ENCODE results near the gene THPO.

THPO gene

DNA sequence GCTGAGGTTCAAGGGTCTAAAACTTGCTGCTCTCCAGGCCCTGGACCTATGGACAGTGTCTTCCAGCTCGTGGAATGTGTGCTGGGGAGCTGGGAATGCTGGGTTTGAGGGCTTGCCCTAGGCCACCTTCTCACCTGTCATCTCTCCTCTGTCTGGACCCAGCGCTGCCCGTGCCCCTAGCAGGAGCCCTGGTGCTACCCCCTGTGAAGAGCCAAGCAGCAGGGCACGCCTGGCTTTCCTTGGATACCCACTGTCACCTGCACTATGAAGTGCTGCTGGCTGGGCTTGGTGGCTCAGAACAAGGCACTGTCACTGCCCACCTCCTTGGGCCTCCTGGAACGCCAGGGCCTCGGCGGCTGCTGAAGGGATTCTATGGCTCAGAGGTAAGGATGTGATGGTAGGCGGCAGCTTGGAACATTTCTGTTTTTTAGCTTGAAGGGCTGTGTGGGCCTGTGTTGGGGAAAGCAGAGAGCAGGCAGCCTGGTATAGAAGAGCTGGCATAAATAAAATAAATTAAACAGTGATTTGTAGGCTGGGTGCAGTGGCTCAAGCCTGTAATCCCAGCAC is 6.9 kb upstream of the THPO start:
- peak; percentile 57 for DNase-seq (ENCODE audit: low spot score)

- DNase-seq (ENCODE audit: low spot score), result no peak
Observed at GRCh38 chr3:184384342-184384741, 6.3 kb upstream of the THPO start.

DNA sequence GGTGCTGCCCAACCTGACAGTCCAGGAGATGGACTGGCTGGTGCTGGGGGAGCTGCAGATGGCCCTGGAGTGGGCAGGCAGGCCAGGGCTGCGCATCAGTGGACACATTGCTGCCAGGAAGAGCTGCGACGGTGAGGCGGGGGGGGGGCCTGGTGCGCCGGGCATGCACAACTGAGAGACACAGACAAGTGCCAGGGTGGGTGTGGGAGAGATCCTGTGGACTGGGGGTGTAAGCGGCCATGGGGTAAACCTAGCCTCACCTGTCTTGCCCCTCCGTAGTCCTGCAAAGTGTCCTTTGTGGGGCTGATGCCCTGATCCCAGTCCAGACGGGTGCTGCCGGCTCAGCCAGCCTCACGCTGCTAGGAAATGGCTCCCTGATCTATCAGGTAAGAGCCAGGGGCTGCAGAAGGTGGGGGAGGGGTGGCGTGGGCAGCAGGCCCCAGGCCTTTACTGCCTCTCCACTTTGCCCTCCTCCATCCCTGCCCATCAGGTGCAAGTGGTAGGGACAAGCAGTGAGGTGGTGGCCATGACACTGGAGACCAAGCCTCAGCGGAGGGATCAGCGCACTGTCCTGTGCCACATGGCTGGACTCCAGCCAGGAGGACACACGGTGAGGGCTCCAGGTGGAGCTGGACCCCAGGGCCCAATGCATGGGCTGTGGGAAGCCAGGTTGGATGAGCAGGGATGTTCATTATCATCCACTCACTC is 5.2 kb upstream of the THPO start:
- no peak for DNase-seq (ENCODE audit: low spot score)

DNA sequence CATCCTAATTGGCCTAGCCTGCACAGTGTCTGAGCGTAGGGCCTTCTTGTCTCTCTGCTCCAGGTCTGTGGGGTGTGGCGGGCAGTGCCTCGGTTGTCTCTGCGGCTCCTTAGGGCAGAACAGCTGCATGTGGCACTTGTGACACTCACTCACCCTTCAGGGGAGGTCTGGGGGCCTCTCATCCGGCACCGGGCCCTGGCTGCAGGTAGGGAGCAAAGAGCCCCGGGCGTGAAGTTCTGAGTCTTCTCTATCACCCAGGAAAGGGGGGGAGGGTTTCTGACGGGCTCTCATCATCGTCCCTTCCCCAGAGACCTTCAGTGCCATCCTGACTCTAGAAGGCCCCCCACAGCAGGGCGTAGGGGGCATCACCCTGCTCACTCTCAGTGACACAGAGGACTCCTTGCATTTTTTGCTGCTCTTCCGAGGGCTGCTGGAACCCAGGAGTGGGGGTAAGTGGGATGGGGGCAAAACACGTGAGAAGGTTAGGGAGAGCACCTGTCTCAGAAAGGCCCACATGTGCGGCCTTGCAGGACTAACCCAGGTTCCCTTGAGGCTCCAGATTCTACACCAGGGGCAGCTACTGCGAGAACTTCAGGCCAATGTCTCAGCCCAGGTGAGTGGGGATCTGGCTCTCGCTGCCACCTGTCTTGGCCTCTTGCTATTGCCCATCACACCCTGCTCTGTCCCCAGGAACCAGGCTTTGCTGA is 4.5 kb upstream of the THPO start:
- no peak for DNase-seq (ENCODE audit: low spot score)

- DNase-seq (ENCODE audit: low spot score), result no peak
Observed at GRCh38 chr3:184381261-184382224, 3.5 kb upstream of the THPO start.

DNA sequence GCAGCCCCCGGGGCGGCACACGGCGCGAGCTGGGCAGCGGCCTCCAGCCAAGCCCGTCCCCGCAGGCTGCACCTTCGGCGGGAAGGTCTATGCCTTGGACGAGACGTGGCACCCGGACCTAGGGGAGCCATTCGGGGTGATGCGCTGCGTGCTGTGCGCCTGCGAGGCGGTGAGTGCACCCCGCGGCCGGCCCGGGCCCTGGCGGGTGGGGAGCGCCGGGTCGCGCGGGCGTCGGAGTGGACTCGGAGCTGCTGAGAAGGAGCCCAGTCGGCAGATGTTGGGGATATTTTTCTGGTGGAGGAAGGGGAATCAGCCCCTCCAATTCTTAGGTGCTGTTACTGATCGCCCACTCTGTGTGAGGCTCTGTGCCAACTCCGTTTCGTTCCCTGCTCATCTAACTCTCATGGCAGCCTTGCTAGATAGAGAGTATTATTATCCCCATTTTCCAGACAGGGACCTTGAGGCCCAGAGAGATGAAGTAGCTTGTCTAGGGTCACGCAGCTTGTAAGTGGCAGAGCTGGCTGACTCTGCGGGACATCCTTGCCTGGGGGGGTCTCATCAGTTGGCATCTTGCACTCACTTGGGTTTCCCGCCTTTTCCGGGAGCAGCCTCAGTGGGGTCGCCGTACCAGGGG is 2.7 kb upstream of the THPO start:
- DNase-seq (ENCODE audit: low spot score), result no peak

GRCh38 chr3:184380185-184380626 is 2.2 kb upstream of the THPO start:
- DNase-seq (ENCODE audit: low spot score), result peak; percentile 59

DNA sequence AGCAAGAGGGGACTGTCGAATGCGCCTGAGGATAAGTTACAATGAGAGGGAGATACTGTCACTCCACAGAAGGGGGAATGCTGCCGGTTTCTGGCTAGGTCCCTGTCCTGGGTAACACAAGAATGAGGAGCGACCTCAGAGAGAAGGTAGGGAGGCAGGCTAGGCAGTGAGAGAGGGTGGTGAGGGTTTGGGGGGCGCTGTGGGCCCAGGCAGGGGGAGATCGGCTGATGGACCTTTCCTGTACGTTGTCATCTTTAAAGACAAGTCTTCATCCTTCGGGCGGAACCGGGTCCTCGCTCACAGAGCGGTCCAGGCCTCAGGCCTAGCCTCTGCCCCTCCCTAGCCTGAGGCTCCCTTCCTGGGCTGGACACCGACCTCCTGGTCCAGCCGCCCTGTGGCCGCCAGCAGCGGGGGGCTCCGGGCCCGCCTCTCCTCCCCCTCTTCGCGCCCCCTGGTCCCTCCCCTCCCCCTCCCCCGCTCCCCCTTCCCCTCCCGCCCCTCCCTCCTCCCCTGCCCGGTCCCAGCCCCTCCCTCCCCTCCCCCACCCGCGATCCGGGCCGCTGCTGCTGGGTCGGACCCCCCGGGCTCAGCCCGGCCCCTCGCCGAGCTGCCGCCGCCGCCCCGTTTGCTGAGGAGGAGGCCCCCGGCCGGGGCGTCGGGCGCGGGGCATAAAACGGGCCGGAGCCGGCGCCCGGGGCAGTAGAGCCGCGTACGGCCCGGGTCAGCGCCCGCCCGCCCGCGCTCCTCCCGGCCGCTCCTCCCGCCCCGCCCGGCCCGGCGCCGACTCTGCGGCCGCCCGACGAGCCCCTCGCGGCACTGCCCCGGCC is 1.6 kb upstream of the THPO start, which contains the start of gene CHRD:
TSS of gene CHRD (plus strand) at position 697 of the 827 bp plus-strand sequence. CDS start 265 bp downstream, outside the sequence.
- DNase-seq (ENCODE audit: low spot score), result no peak

DNA sequence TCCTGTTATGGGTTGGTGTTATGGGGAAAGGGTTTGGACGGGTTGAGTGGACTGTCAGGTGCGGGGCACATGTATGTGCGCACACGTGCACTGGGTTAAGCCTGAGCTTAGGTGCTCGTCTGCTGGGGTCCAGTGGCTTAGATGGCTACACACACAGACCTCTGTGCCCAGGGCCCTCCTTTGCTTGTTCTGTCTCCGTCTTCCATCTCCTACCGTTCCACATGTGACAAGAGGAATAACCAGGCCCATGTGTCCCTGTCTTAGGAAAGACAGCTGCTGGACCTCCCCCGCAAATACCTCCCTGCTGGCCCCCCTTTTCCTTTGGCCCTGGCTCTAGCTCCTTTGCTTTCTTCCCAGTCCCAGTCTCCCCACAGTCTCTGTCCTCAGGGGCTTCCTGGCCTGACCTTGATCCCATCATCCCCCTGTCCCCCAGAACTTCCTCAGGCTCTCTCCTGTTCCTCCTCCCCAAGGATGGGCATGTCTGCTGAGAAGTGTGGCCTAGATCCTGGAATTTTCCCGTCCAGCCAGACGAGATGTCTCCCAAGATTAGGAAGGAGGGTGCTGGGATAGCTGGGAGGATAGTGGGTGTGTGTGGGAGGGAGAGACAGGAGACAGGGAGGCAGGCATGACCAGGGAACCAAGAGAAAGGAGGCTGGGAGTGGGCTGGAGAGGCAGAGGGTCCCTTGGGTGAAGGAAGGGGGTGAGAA is 797 bp upstream of the THPO start:
- DNase-seq (ENCODE audit: low spot score), result no peak

GRCh38 chr3:184377374-184377773 is 633 bp downstream of the THPO start:
- no peak for DNase-seq (ENCODE audit: low spot score)

GRCh38 chr3:184375747-184376461 is 2.1 kb downstream of the THPO start:
- DNase-seq (ENCODE audit: low spot score), result no peak

DNA sequence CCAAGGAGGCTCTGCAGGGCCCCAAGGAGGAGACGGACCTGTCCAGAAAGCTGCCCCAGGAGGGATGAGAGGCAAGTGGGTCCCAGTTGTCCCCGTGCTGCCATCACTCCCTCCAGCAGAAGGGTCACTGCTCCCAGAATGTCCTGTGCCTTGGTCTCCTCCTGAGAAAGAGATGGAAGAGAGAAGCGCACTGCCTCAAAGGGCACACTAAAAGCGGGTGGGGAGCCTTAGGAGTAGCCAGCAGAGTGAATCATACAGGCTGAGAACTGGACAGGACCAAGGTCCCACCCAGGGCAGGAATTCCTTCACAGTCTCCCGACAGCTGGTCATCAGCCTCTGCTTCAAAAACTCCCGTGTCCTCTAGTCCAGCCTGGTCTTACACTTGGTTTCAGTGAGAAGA is 4.6 kb downstream of the THPO start:
- DNase-seq (ENCODE audit: low spot score), result no peak

DNA sequence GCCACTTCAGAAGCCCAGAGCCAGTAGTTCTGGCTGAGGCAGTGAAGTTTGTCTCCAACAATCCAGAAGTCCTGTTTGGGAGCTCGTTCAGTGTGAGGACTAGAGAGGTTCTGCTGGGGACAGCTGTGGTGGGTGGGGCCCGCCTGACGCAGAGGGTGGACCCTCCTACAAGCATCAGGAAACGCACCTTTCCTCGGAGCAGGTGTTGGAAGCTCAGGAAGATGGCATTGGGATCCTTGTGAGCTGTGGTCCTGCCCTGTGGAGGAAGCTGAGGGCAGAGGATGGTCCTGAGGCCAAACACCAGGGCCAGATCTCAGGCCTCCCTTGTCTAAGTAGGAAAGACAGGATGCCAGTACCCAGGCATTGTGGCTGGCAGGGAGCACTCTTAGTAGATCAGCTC is 5.1 kb downstream of the THPO start:
- DNase-seq (ENCODE audit: low spot score), result no peak

- no peak for DNase-seq (ENCODE audit: low spot score)
Observed at GRCh38 chr3:184372296-184372821, 5.6 kb downstream of the THPO start.

DNA sequence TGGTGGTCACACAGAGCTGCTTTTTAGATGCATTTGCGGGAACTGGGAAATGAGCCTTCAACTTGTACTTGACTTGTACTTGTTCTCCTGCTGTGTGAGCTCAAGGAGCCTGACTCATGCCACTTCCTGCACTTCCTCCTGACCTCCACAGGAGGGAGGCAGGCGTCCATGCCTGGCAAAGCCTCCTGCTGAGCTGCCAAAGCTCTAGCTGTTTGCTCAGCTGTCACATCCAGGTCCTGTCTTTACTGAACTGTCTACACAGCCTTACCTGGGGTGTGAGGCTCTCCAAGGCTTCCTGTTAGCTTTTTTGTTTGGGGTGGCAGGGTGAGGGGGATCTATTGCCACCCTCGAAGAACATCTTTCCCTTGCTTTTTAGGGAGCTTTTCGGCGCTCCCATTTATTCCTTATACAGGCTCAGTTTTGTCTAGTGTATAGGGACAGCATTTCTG is 6.4 kb downstream of the THPO start:
- DNase-seq (ENCODE audit: low spot score), result peak; percentile 93

DNA sequence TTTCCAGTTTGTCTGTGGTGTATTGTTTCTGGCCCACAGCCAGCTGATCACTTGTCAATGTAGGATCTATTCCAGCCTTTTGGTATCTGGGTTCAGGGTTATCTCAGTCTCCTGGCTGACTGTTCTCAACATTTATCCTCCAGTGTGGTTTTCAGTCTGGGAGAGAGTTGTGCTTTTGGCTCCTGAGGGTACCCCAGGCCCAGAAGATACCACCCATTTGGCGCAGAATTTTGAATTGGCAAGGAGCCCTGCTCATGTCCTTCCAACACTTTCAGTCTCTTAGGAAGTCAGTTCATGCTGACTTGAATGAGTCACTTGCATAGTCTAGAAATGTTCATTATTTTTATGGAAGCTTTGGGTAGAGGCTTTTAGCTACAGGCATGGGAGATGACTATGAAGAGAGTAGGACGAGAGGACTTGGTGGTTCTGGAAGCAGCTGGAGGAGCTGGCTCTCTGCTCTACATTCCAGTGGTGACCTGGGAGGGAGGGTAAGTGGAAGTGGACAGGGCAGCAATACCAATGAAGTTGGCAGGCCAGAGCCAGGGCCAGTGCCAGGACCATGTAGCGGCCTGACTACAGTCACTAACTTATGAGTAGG is 9.3 kb downstream of the THPO start:
- peak; percentile 69 for DNase-seq (ENCODE audit: low spot score)

GRCh38 chr3:184368116-184368515 is 9.9 kb downstream of the THPO start:
- no peak for DNase-seq (ENCODE audit: low spot score)

DNA sequence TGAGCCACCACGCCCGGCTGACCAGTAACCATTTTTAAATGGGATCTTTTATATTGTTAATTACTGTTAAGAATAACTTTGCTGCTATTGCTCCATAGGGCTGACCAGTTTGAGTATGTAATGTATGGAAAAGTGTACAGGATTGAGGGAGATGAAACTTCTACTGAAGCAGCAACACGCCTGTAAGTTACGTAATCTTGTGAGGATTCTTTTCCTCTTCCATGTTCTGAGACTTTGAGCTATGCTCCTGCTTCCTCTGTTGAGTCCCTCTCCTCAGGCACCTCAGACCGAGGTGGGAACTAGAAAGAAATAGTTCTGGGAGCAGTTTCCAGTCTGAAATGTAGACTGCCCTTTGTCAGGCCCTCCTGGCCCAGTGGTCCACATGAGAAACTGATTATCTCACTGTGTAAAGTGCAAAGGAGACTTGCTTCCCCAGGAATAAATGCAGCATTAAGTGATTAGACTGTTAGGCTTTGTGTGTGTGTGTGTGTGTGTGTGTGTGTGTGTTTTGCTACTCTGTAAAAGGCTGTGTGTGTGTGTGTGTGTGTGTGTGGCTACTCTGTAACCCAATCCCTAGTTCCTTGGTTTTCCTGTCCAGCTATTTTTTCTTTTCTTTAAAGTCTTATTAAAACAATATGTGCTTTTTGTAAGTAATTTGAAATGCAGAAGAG is 11.3 kb downstream of the THPO start:
- DNase-seq (ENCODE audit: low spot score), result no peak

Data from Ammon's horn (tissue), 1 donor.